Testis (tissue), 3 donors: Measurements from ENCODE around the gene SEMA4D. TPM values are rescaled to one million over a fixed set of nuclear protein-coding genes. Genes with fewer than 3 reads are reported as not detected.

ENCODE experiments used
- DNase-seq: peaks from one replicate; pipeline ENCODE4 v3.0.0-alpha.2; 2019
- H3K27ac ChIP-seq, 2 donors: fragments of 200-600 bp; sonication (generic); one replicate each; pipeline ENCODE4 v1.5.1; 2019
- H3K27me3 ChIP-seq: fragments of 200-600 bp; sonication (generic); one replicate; pipeline ENCODE4 v1.5.1; 2019
- H3K36me3 ChIP-seq: fragments of 200-600 bp; sonication (generic); one replicate; pipeline ENCODE4 v1.5.1; 2017; ENCODE audit warnings: low read depth; ENCODE audit errors: missing control alignments
- H3K4me1 ChIP-seq: fragments of 200-600 bp; sonication (generic); one replicate; pipeline ENCODE4 v1.5.1; 2019
- H3K4me3 ChIP-seq, 2 donors: fragments of 200-600 bp; sonication (generic); one replicate each; pipeline ENCODE4 v1.5.1; 2017 to 2019
- H3K9me3 ChIP-seq: fragments of 200-600 bp; sonication (generic); one replicate; pipeline ENCODE4 v1.5.1; 2017
- POLR2A ChIP-seq: fragments of 450-650 bp; IDR thresholded peaks from one replicate; pipeline ENCODE4 v1.6.1; 2017; ENCODE audit warnings: antibody characterized with exemption, mild to moderate bottlenecking, moderate library complexity
- WGBS, 2 donors: methylation state at CpG; one replicate each; pipeline ENCODE4 v1.1.5; 2018; 5-methylcytosine and 5-hydroxymethylcytosine counted together
- intact Hi-C: fragments of 100-400 bp; cut with DNase I; formaldehyde crosslinking; loops from one replicate; pipeline ENCODE4 v1.15.1; 2023; ENCODE audit warnings: low total_unique reads
- polyA plus RNA-seq: library from polyadenylated mRNA; stranded (reverse); fragments of 350-450 nt; fragmentation: Illumina TruSeq; extraction: RNeasy Lipid Tissue Mini Kit (QIAGEN cat#74804); gene quantifications from one replicate; pipeline ENCODE4 v1.2.3, GENCODE V29; 2014; ENCODE audit warnings: low read depth, low replicate concordance; ENCODE audit not compliant: insufficient read depth
- total RNA-seq, 2 donors: library from RNA; depleted of rRNA; stranded (reverse); fragments of >200 nt; gene quantifications; one replicate each; pipeline ENCODE4 v1.2.3, GENCODE V29; 2016
- TF ChIP-seq, protein P1 (sequence below), 3 experiments: fragments of 450-650 bp in 2 of 3; fragments of 200-600 bp in 1 of 3; sonication (generic) in 1 of 3; IDR thresholded peaks; one replicate each; pipeline ENCODE4 v1.5.1; 2016 to 2019; ENCODE audit warnings: antibody characterized with exemption in 3 of 3, mild to moderate bottlenecking in 2 of 3, moderate library complexity in 1 of 3

The SEMA4D gene
- total and polyA plus RNA-seq, 3 donors from 2014 or later = 26.2 to 53.1 (median 38.7) TPM

DNA sequence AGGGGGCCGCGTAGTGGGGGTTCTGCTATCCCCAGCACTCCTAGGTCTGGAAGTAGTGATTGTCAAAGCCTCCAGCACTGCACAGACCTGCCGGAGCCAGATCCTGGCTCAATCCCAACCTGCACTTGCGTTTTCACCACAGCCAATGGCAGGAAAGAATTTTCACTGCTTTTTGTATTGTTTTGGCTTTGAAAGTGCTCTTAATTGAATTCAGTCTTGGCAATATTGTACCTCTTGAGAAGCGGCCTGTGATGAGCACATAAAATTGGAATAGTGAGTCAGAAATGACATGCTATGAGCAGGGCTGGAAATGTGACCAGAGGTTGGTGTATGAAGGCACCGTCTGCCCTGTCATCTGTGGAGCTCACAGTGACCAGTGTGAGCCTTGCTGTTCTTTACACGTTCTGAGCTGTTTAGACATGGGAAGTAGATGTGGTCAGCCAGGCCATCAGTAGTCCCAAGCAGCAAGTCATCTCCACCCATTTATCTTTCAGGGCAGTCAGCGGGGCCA, 138.1 kb downstream of the SEMA4D start:
- intact Hi-C loops = no loop called here

DNA sequence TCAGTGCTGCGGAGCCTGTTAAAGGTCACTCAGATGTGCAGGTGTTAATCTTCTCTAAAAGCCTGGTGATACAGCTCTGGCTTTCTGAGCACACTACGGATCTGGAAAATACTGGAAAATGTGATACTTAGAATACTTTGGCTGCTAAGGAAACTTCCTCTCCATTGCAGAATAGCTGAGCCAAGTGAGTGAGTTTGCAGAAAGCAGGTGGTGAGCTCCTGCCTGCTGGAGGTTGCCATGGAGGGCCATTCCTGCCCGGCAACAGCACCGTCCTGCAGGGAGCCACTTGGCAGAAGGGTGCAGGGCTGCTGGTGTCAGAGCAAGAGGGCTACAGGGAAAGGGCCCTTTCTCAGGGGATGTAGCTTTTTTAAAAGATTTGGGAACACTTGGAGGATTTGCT, 138.9 kb downstream of the SEMA4D start:
- H3K4me3 ChIP-seq = no peak overlapping the region
- no peaks in the 10 kb centered on the region for H3K36me3 ChIP-seq
- peaks cover under 1% of the 10 kb centered on the region for H3K4me1 ChIP-seq
- no peaks in the 10 kb centered on the region for H3K27me3 ChIP-seq
- DNase-seq = peak; percentile 13
- no peak for TF ChIP-seq POLR2A
- TF ChIP-seq, protein P1, sequence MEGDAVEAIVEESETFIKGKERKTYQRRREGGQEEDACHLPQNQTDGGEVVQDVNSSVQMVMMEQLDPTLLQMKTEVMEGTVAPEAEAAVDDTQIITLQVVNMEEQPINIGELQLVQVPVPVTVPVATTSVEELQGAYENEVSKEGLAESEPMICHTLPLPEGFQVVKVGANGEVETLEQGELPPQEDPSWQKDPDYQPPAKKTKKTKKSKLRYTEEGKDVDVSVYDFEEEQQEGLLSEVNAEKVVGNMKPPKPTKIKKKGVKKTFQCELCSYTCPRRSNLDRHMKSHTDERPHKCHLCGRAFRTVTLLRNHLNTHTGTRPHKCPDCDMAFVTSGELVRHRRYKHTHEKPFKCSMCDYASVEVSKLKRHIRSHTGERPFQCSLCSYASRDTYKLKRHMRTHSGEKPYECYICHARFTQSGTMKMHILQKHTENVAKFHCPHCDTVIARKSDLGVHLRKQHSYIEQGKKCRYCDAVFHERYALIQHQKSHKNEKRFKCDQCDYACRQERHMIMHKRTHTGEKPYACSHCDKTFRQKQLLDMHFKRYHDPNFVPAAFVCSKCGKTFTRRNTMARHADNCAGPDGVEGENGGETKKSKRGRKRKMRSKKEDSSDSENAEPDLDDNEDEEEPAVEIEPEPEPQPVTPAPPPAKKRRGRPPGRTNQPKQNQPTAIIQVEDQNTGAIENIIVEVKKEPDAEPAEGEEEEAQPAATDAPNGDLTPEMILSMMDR (IDR thresholded peaks at IDR 0.05) = no peak
- H3K9me3 ChIP-seq = no peaks in the 10 kb centered on the region
- intact Hi-C loops = no loop called here
- no peak overlapping the region for H3K27ac ChIP-seq
- WGBS, 2 donors = 52 to 69% methylated on average over 4 of the region's 4 CpGs

More for the DNA sequence above, 138.1 kb downstream of the SEMA4D start:
- WGBS, 2 donors = 76 to 81% methylated on average over 8 of the region's 8 CpGs
- peak; percentile 11 for DNase-seq
- TF ChIP-seq POLR2A = no peak
- TF ChIP-seq, protein P1 (IDR thresholded peaks at IDR 0.05) = no peak
- H3K4me3 ChIP-seq = no peak overlapping the region
- no peaks in the 10 kb centered on the region for H3K27me3 ChIP-seq
- no peaks in the 10 kb centered on the region for H3K4me1 ChIP-seq
- H3K27ac ChIP-seq = no peak overlapping the region
- H3K9me3 ChIP-seq = no peaks in the 10 kb centered on the region
- H3K36me3 ChIP-seq = no peaks in the 10 kb centered on the region

DNA sequence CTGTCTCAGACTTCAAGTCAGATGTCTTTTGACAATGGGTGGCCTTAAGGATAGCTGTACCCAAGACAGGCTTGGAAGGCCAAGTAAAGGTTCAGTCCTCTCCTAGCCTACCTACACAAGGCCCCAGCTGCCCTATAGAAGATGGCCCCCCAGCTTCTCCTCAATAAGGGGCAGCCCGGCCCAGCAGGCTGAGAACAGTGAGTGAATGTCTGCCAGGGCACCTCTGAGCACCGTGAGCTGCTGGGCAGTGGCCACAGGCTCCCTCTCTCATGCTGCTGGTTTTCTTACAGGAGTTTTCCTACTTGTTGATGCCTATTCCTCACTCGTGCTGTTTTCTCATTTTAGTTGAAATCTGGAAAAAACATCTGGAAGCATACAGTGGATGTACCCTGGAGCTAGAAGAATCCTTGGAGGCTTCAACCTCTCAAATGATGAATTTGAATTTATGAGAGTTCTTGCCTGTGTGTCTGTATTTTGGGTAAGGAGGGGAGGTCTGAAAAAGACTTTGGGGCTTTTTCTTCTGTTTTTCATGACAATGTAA, 139.5 kb downstream of the SEMA4D start:
- H3K27ac ChIP-seq = no peak overlapping the region
- TF ChIP-seq, protein P1 (IDR thresholded peaks at IDR 0.05) = no peak
- TF ChIP-seq POLR2A = no peak
- no peaks in the 10 kb centered on the region for H3K27me3 ChIP-seq
- no peaks in the 10 kb centered on the region for H3K36me3 ChIP-seq
- intact Hi-C loops = no loop called here
- no peaks in the 10 kb centered on the region for H3K9me3 ChIP-seq
- DNase-seq = no peak
- peaks cover 6% of the 10 kb centered on the region for H3K4me1 ChIP-seq
- WGBS, 2 donors = 77 to 79% methylated on average over 3 of the region's 3 CpGs
- no peak overlapping the region for H3K4me3 ChIP-seq

DNA sequence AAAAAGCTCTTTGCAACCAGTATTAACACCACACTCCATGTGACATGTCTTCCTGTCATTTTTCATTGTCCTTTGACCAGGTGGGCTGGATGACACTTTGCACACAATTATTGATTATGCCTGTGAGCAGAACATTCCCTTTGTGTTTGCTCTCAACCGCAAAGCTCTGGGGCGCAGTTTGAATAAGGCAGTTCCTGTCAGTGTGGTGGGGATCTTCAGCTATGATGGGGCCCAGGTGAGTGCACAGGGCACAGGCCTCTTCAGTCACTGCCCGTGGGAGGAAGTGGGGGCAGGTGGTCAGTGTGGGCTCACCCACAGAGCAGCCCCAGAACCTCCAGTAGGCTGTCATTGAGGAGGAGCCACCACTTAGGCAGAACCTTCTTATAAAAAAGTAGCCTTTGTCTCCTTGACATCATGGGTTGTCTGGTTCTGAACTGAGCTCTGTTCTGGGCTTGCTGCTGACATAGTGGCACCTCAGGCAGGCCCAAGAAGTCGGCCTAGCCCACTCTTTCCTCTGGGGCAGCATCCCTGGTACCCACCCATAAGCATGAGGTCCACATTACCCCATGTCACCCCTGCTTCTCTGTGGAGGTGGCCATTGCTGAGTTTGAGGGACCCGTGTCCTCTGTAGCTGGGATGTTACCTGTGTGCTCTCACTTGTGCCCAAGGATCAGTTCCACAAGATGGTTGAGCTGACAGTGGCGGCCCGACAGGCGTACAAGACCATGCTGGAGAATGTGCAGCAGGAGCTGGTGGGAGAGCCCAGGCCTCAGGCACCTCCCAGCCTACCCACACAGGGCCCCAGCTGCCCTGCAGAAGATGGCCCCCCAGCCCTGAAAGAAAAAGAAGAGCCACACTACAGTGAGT, 140.3 kb downstream of the SEMA4D start:
- H3K9me3 ChIP-seq = no peaks in the 10 kb centered on the region
- H3K27ac ChIP-seq = no peak overlapping the region
- intact Hi-C loops = no loop called here
- no peak overlapping the region for H3K4me3 ChIP-seq
- TF ChIP-seq POLR2A = no peak
- TF ChIP-seq, protein P1 (IDR thresholded peaks at IDR 0.05) = no peak
- H3K27me3 ChIP-seq = no peaks in the 10 kb centered on the region
- WGBS, 2 donors = 83 to 92% methylated on average over 2 to 8 of the region's 8 CpGs
- peaks cover 11% of the 10 kb centered on the region for H3K4me1 ChIP-seq
- H3K36me3 ChIP-seq = no peaks in the 10 kb centered on the region
- DNase-seq = no peak
